DND-41 (cell line): ENCODE measurements around the gene ATOH1.

Source experiments
- EZH2 ChIP-seq: IDR thresholded peaks from 3 replicates; pipeline ENCODE4 v1.6.1; 2012; ENCODE audit warnings: borderline replicate concordance, low read depth, mild to moderate bottlenecking, moderate library complexity, low read length, inconsistent platforms; ENCODE audit not compliant: severe bottlenecking
- TF ChIP-seq, protein P1 (sequence below): IDR thresholded peaks from 2 replicates; pipeline ENCODE4 v1.5.1; 2012; ENCODE audit warnings: borderline replicate concordance, low read length, moderate library complexity, mild to moderate bottlenecking; ENCODE audit not compliant: poor library complexity, severe bottlenecking; ENCODE audit errors: extremely low read depth

DNA sequence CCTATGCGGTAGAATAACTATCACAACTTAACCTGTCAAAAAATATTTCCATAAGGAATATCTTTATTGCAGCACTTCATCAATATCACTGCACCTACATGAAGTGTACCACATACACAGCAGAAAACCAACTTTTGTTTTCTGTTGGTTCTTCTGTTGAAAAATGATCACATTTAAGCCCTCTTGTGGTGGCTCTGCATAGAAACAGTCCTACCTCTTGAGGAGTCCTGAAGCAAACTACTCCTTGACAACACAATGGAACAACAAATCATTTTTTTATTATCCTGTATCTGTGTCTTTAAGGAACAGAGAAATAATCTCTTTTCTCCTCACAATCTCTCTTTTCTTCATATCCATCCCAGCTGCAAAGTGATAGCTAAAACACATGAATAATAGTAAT lies 39.8 kb upstream of the ATOH1 start:
- TF ChIP-seq, protein P1, sequence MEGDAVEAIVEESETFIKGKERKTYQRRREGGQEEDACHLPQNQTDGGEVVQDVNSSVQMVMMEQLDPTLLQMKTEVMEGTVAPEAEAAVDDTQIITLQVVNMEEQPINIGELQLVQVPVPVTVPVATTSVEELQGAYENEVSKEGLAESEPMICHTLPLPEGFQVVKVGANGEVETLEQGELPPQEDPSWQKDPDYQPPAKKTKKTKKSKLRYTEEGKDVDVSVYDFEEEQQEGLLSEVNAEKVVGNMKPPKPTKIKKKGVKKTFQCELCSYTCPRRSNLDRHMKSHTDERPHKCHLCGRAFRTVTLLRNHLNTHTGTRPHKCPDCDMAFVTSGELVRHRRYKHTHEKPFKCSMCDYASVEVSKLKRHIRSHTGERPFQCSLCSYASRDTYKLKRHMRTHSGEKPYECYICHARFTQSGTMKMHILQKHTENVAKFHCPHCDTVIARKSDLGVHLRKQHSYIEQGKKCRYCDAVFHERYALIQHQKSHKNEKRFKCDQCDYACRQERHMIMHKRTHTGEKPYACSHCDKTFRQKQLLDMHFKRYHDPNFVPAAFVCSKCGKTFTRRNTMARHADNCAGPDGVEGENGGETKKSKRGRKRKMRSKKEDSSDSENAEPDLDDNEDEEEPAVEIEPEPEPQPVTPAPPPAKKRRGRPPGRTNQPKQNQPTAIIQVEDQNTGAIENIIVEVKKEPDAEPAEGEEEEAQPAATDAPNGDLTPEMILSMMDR: peak; percentile 46
- TF ChIP-seq EZH2: no peak
